IMR-90 (cell line): Measurements from ENCODE around the gene HS3ST5.

Experiments used
- CTCF ChIP-seq: conservative IDR thresholded peaks from 2 replicates; pipeline ENCODE4 v1.5.1; 2012; ENCODE audit warnings: mild to moderate bottlenecking, low read depth, low read length, improper control_type of control experiment
- MXI1 ChIP-seq: IDR thresholded peaks from 2 replicates; pipeline ENCODE4 v1.6.1; 2012; ENCODE audit warnings: low read depth, mild to moderate bottlenecking, low read length, moderate library complexity, borderline replicate concordance
- RAD21 ChIP-seq: IDR thresholded peaks from 2 replicates; pipeline ENCODE4 v1.6.1; 2012; ENCODE audit warnings: low read length, improper control_type of control experiment
- RFX5 ChIP-seq: IDR thresholded peaks from 2 replicates; pipeline ENCODE4 v1.8.0; 2012; ENCODE audit warnings: low read depth, mild to moderate bottlenecking, low read length, moderate library complexity

GRCh38 chr6:114157848-114158247 is 185.0 kb downstream of the HS3ST5 start:
- TF ChIP-seq RAD21 (no peak), CTCF (no peak), RFX5 (no peak), MXI1 (no peak)
